Endothelial cell of umbilical vein (primary cell): ENCODE measurements around the gene BCL2. TPM values are rescaled to one million over a fixed set of nuclear protein-coding genes. Genes with fewer than 3 reads are reported as not detected.

Source experiments
- BruUV-seq: library from RNA; stranded (reverse); fragments of 400-500 nt; replicated peaks from 2 replicates; lab custom pipeline; 2021; lab: Mats Ljungman, UMichigan
- CTCF ChIA-PET: fragments of 300-600, 350-600 bp; sonication (Branson Sonifier 250); formaldehyde crosslinking; loops from one replicate; lab custom pipeline; 2021; ENCODE audit warnings: antibody characterized with exemption, inconsistent platforms; lab: Charles Lee
- POLR2A ChIA-PET: fragments of 300-600, 350-600 bp; sonication (Branson Sonifier 250); formaldehyde crosslinking; loops from one replicate; lab custom pipeline; 2021; ENCODE audit warnings: antibody characterized with exemption, inconsistent platforms; lab: Charles Lee
- DNase-seq: peaks from one replicate; pipeline ENCODE4 v3.0.0-alpha.2; 2011; ENCODE audit warnings: low read depth, low spot score
- FAIRE-seq: peaks from 2 replicates; lab custom pipeline; 2011; peaks lifted over from hg19 to GRCh38; lab: Jason Lieb, UNC
- H2AFZ ChIP-seq: 2 replicates; pipeline ENCODE4 v1.6.0; 2012; ENCODE audit warnings: low read depth, low read length, control low read depth, inconsistent platforms
- H3K27ac ChIP-seq: 2 replicates; pipeline ENCODE4 v1.5.1; 2011; ENCODE audit warnings: low read depth, mild to moderate bottlenecking, control low read depth, low read length, moderate library complexity; ENCODE audit not compliant: insufficient read depth
- H3K27me3 ChIP-seq, 2 experiments: 2 replicates each; pipeline versions ENCODE4 v1.6.0 to v1.6.1; 2011; ENCODE audit warnings: low read length in 2 of 2, mixed read lengths in 1 of 2; ENCODE audit not compliant: control insufficient read depth in 2 of 2, insufficient read depth in 2 of 2
- H3K36me3 ChIP-seq, 2 experiments: 2 replicates in 1 of 2; 3 replicates in 1 of 2; pipeline ENCODE4 v1.5.1; 2011; ENCODE audit warnings: low read length in 2 of 2, mild to moderate bottlenecking in 1 of 2, moderate library complexity in 1 of 2; ENCODE audit not compliant: control insufficient read depth in 2 of 2, insufficient read depth in 2 of 2; ENCODE audit errors: extremely low read depth in 1 of 2
- H3K4me1 ChIP-seq: 3 replicates; pipeline ENCODE4 v1.5.1; 2011; ENCODE audit warnings: mild to moderate bottlenecking, low read length; ENCODE audit not compliant: control insufficient read depth, insufficient read depth; ENCODE audit errors: extremely low read depth
- H3K4me2 ChIP-seq: 2 replicates; pipeline ENCODE4 v1.6.1; 2011; ENCODE audit warnings: low read length, control low read depth, mixed read lengths; ENCODE audit not compliant: insufficient read depth
- H3K4me3 ChIP-seq, 3 experiments: fragments of 200-600 bp in 1 of 3; sonication (generic), shearing (Covaris generic) in 1 of 3; replicated peaks in 1 of 3; 2 replicates each; pipeline ENCODE4 v1.5.1; 2011 to 2016; ENCODE audit warnings: control low read depth in 3 of 3, low read length in 3 of 3, mild to moderate bottlenecking in 2 of 3, inconsistent platforms in 1 of 3, low read depth in 1 of 3, moderate library complexity in 1 of 3; ENCODE audit not compliant: insufficient read depth in 1 of 3
- H3K79me2 ChIP-seq: 2 replicates; pipeline ENCODE4 v1.6.0; 2012; ENCODE audit warnings: low read length, inconsistent platforms; ENCODE audit not compliant: control insufficient read depth, insufficient read depth
- H3K9ac ChIP-seq: replicated peaks from 2 replicates; pipeline ENCODE3; 2011; ENCODE audit warnings: low read length, control low read depth; ENCODE audit not compliant: insufficient read depth; ENCODE audit errors: extremely low read depth
- H3K9me1 ChIP-seq: replicated peaks from 3 replicates; pipeline ENCODE4 v1.6.0; 2011; ENCODE audit warnings: mild to moderate bottlenecking, low read length; ENCODE audit not compliant: control insufficient read depth, insufficient read depth; ENCODE audit errors: extremely low read depth
- H3K9me3 ChIP-seq: replicated peaks from 2 replicates; pipeline ENCODE4 v1.5.1; 2012; ENCODE audit warnings: low read length, inconsistent platforms; ENCODE audit not compliant: control insufficient read depth, insufficient read depth
- H4K20me1 ChIP-seq: replicated peaks from 2 replicates; pipeline ENCODE3; 2011; ENCODE audit warnings: mild to moderate bottlenecking, low read length; ENCODE audit not compliant: control insufficient read depth, insufficient read depth; ENCODE audit errors: extremely low read depth
- CTCF ChIP-seq, 2 donors: IDR thresholded peaks; 1 replicate in 1 of 2; 2 replicates in 1 of 2; pipeline ENCODE4 v1.5.1; 2011; ENCODE audit warnings: low read length in 2 of 2, mild to moderate bottlenecking in 2 of 2, moderate library complexity in 2 of 2, control low read depth in 1 of 2, inconsistent platforms in 1 of 2, low read depth in 1 of 2; ENCODE audit not compliant: insufficient read depth in 1 of 2; ENCODE audit errors: extremely low read depth in 1 of 2
- EZH2 ChIP-seq: IDR thresholded peaks from 2 replicates; pipeline ENCODE4 v1.6.1; 2012; ENCODE audit warnings: borderline replicate concordance, low read depth, mild to moderate bottlenecking, moderate library complexity, low read length, inconsistent platforms; ENCODE audit not compliant: severe bottlenecking
- FOS ChIP-seq: IDR thresholded peaks from 2 replicates; pipeline ENCODE4 v1.6.1; 2011; ENCODE audit warnings: mild to moderate bottlenecking, low read length, moderate library complexity, borderline replicate concordance; ENCODE audit not compliant: insufficient read depth
- JUN ChIP-seq: IDR thresholded peaks from 2 replicates; pipeline ENCODE4 v1.6.1; 2011; ENCODE audit warnings: borderline replicate concordance, low read depth; ENCODE audit not compliant: insufficient read length, insufficient read depth
- MAX ChIP-seq: IDR thresholded peaks from 2 replicates; pipeline ENCODE4 v1.6.1; 2011; ENCODE audit not compliant: insufficient read depth, insufficient read length
- POLR2A ChIP-seq: IDR thresholded peaks from 2 replicates; pipeline ENCODE4 v1.6.1; 2012; ENCODE audit warnings: low read depth, mild to moderate bottlenecking, control low read depth, low read length
- POLR2AphosphoS5 ChIP-seq: IDR thresholded peaks from 2 replicates; pipeline ENCODE4 v1.6.1; 2012; ENCODE audit warnings: low read depth, mild to moderate bottlenecking, control low read depth, low read length, moderate library complexity; ENCODE audit not compliant: insufficient read depth
- dilution Hi-C: fragments of 300-500 bp; cut with MboI; formaldehyde crosslinking; loops from one replicate; pipeline ENCODE4 v1.15.0; 2019; ENCODE audit warnings: low sequenced_read_pairs; ENCODE audit not compliant: extremely low pct_ligation_motif_present
- intact Hi-C: fragments of 100-400 bp; cut with micrococcal nuclease; formaldehyde crosslinking; loops from one replicate; pipeline ENCODE4 v1.10.0; 2022
- polyA plus RNA-seq, 4 experiments: library from polyadenylated mRNA; depleted of rRNA in 3 of 4; stranded (reverse) in 3 of 4; unstranded in 1 of 4; fragments of >200 nt; gene quantifications; 2 replicates each; pipeline versions ENCODE4 v1.2.1 to v1.2.3, GENCODE V29; 2011 to 2012; ENCODE audit warnings: missing spikeins in 1 of 4
- total RNA-seq: library from RNA; stranded (reverse); gene quantifications from 2 replicates; pipeline ENCODE4 v1.2.3, GENCODE V29; 2021

The BCL2 gene
- total and polyA plus RNA-seq, 2 donors (not counting 3 experiments of a cell fraction or from before 2014, with no cell fraction given), result 0.35 to 5.0 TPM

- no peak overlapping the region for H3K4me3 ChIP-seq
These were observed 80.9 kb downstream of the BCL2 start for GRCh38 chr18:63238693-63239075.

More at GRCh38 chr18:63238693-63239075, 80.9 kb downstream of the BCL2 start:
- no peaks in the 10 kb centered on the region for H4K20me1 ChIP-seq
- CTCF ChIA-PET, result no interaction called here
- H3K9me3 ChIP-seq, result no peaks in the 10 kb centered on the region
- POLR2A ChIA-PET, result no interaction called here
- peaks cover 7% of the 10 kb centered on the region for H3K4me1 ChIP-seq
- H3K4me2 ChIP-seq, result no peak overlapping the region
- no peaks in the 10 kb centered on the region for H3K79me2 ChIP-seq
- H2AFZ ChIP-seq, result no peak overlapping the region
- no TSS peak for BruUV-seq
- TF ChIP-seq POLR2A (no peak), JUN (no peak), MAX (no peak), CTCF (IDR thresholded peaks at IDR 0.05; ENCODE audit: extremely low read depth in 1 of 2, insufficient read depth in 1 of 2, low read depth in 1 of 2, low read length in 2 of 2) (no peak), EZH2 (no peak), POLR2AphosphoS5 (no peak), FOS (no peak)
- no peaks in the 10 kb centered on the region for H3K9me1 ChIP-seq
- DNase-seq (no peak), FAIRE-seq (no peak)
- no peaks in the 10 kb centered on the region for H3K36me3 ChIP-seq
- H3K27me3 ChIP-seq, result no peaks in the 10 kb centered on the region
- no peak overlapping the region for H3K9ac ChIP-seq
- intact Hi-C loops, result loop anchor here (2.0 to 10.0 kb wide), 2 partner anchors 80 to 196 kb away; partner anchors contain the start of gene BCL2
- peak overlapping the region; percentile 21 for H3K27ac ChIP-seq
- dilution Hi-C loops, result no loop called here
